Lung (tissue), 12 donors: ENCODE results near the gene CEP250. TPM values are rescaled to one million over a fixed set of nuclear protein-coding genes. Genes with fewer than 3 reads are reported as not detected.

ENCODE experiments used
- ATAC-seq: fragments of 200-7000 bp; cut with Tn5 transposase; one replicate; pipeline ENCODE4 v1.9.1; 2020; ENCODE audit warnings: moderate number of reproducible peaks; ENCODE audit not compliant: insufficient read depth, low FRiP score
- DNase-seq, 3 donors: peaks; one replicate each; pipeline ENCODE4 v3.0.0-alpha.2; 2013 to 2017
- H3K27ac ChIP-seq, 2 donors: one replicate each; pipeline ENCODE4 v1.5.1; 2013; ENCODE audit warnings: mild to moderate bottlenecking in 2 of 2, moderate library complexity in 2 of 2, control low read depth in 1 of 2, inconsistent platforms in 1 of 2, low read depth in 1 of 2, low read length in 1 of 2
- H3K27me3 ChIP-seq, 3 donors: one replicate each; pipeline ENCODE4 v1.5.1; 2013; ENCODE audit warnings: low read length in 2 of 3; ENCODE audit not compliant: control insufficient read depth in 3 of 3, insufficient read depth in 3 of 3
- H3K36me3 ChIP-seq, 4 donors: one replicate each; pipeline ENCODE4 v1.5.1; 2013; ENCODE audit warnings: low read length in 4 of 4, mild to moderate bottlenecking in 1 of 4, moderate library complexity in 1 of 4; ENCODE audit not compliant: control insufficient read depth in 4 of 4, insufficient read depth in 4 of 4
- H3K4me1 ChIP-seq, 5 donors: one replicate each; pipeline ENCODE4 v1.5.1; 2013; ENCODE audit warnings: low read length in 5 of 5, mild to moderate bottlenecking in 2 of 5, moderate library complexity in 1 of 5; ENCODE audit not compliant: control insufficient read depth in 5 of 5, insufficient read depth in 5 of 5
- H3K4me3 ChIP-seq: one replicate; pipeline ENCODE4 v1.5.1; 2013; ENCODE audit warnings: mild to moderate bottlenecking, control low read depth, moderate library complexity
- H3K9ac ChIP-seq, 2 donors: one replicate each; pipeline ENCODE4 v1.5.1; 2013; ENCODE audit warnings: low read length in 2 of 2, control low read depth in 1 of 2; ENCODE audit not compliant: insufficient read depth in 1 of 2
- H3K9me3 ChIP-seq, 4 donors: one replicate each; pipeline ENCODE4 v1.5.1; 2013; ENCODE audit warnings: low read length in 3 of 4, mild to moderate bottlenecking in 1 of 4, moderate library complexity in 1 of 4; ENCODE audit not compliant: control insufficient read depth in 4 of 4, insufficient read depth in 3 of 4
- CTCF ChIP-seq: IDR thresholded peaks from 2 replicates; pipeline ENCODE4 v1.5.1; 2012; ENCODE audit warnings: mild to moderate bottlenecking; ENCODE audit errors: control extremely low read depth, extremely low read depth
- WGBS, 2 donors: extraction: QIAGEN DNeasy Blood & Tissue Kit; methylation state at CpG; one replicate each; pipeline ENCODE4 v1.1.7; 2013; 5-methylcytosine and 5-hydroxymethylcytosine counted together
- polyA plus RNA-seq, 2 donors: library from polyadenylated mRNA; stranded (reverse); fragments of 200-250 nt; gene quantifications; one replicate each; pipeline ENCODE4 v1.2.1, GENCODE V29; 2013
- total RNA-seq, 2 donors: library from RNA; depleted of rRNA in 1 of 2; stranded (reverse); fragments of >200 nt in 1 of 2; gene quantifications; one replicate each; pipeline ENCODE4 v1.2.1, GENCODE V29; 2014 to 2021
- donor health status: control.
- donor health status: control.
- donor health status: Bipolar disorder and iron deficiency.
- donor health status: healthy.
- donor health status: DM: yes; HTN: yes; CAD: no.

Gene CEP250
- total and polyA plus RNA-seq, 4 donors: 8.7 to 34.5 (median 19.7) TPM

GRCh38 chr20:35443003-35443402, 12.4 kb upstream of the CEP250 start:
- TF ChIP-seq CTCF: no peak

GRCh38 chr20:35444226-35444625, 11.2 kb upstream of the CEP250 start:
- 78 to 81% methylated on average over 2 of the region's 2 CpGs for WGBS, 2 donors
- no peak for TF ChIP-seq CTCF
- H3K4me1 ChIP-seq: no peaks in the 10 kb centered on the region
- H3K27ac ChIP-seq: no peak overlapping the region
- no peaks in the 10 kb centered on the region for H3K36me3 ChIP-seq
- no peak for ATAC-seq
- no peak overlapping the region for H3K9ac ChIP-seq
- no peaks in the 10 kb centered on the region for H3K9me3 ChIP-seq
- H3K27me3 ChIP-seq: no peaks in the 10 kb centered on the region
- no peak overlapping the region for H3K4me3 ChIP-seq
- DNase-seq: no peak

More at GRCh38 chr20:35443003-35443402, 12.4 kb upstream of the CEP250 start:
- no peak overlapping the region for H3K9ac ChIP-seq
- no peaks in the 10 kb centered on the region for H3K27me3 ChIP-seq
- ATAC-seq (no peak), DNase-seq (no peak)
- H3K9me3 ChIP-seq: no peaks in the 10 kb centered on the region
- H3K4me1 ChIP-seq: peaks cover 0 to 12% (median 3%) of the 10 kb centered on the region in 5 donors
- H3K4me3 ChIP-seq: no peak overlapping the region
- no peak overlapping the region for H3K27ac ChIP-seq
- 57 to 79% methylated on average over 6 of the region's 6 CpGs for WGBS, 2 donors
- no peaks in the 10 kb centered on the region for H3K36me3 ChIP-seq

- H3K36me3 ChIP-seq: no peaks in the 10 kb centered on the region
- 55 to 62% methylated on average over 11 of the region's 11 CpGs for WGBS, 2 donors
- ATAC-seq (no peak), DNase-seq (no peak)
- no peaks in the 10 kb centered on the region for H3K27me3 ChIP-seq
- no peaks in the 10 kb centered on the region for H3K9me3 ChIP-seq
- no peaks in the 10 kb centered on the region for H3K4me1 ChIP-seq
- no peak overlapping the region for H3K27ac ChIP-seq
- no peak overlapping the region for H3K4me3 ChIP-seq
- no peak for TF ChIP-seq CTCF
- no peak overlapping the region for H3K9ac ChIP-seq
These were observed 8.9 kb upstream of the CEP250 start for GRCh38 chr20:35446356-35447078.
